Heart left ventricle (tissue), 13 donors: ENCODE measurements around the gene ACVR2B.

Experiments
- POLR2A ChIP-seq, 2 donors: fragments of 450-650 bp; IDR thresholded peaks; one replicate each; pipeline ENCODE4 v1.6.1; 2017; ENCODE audit warnings: antibody characterized with exemption in 2 of 2, mild to moderate bottlenecking in 2 of 2, moderate library complexity in 2 of 2
- TF ChIP-seq, protein P1 (sequence below), 12 donors: fragments of 200-600 bp; sonication (generic) in 4 of 12; IDR thresholded peaks; one replicate each; pipeline versions ENCODE4 v1.5.0 to v1.8.0; 2018 to 2022; ENCODE audit warnings: antibody characterized with exemption in 12 of 12, mild to moderate bottlenecking in 5 of 12
- donor health status: ischemic (EF 13 %, LVEDD 7.1; RV severe dilation, severe dysfunction).
- donor health status: DM: no; HTN: yes; CAD: no.
- donor health status: DM: no; HTN: no; CAD: no.
- donor health status: ischemic (EF 25% LVEDD 6.9; RV normal size, moderate dysfunction).
- donor health status: ischemic (EF 25% LVEDD 5.7; RV mildly dilated, moderate dysfunction).
- donor health status: ischemic (EF 35%, LVEDD 5.7; RV mildly dilated, moderate dysfunction).
- donor health status: nonischemic (EF 11% LVEDD 7.7; RV severe dilation, severe dysfunction).
- donor health status: DM: yes; HTN: yes; CAD: no.
- donor health status: PGD.
- donor health status: ischemic (EF 29% LVEDD 5.4; RV normal size, mild dysfunction).
- donor health status: nonischemic (EF 23%, LVEDD 6.1; RV moderate dilation, normal function).

GRCh38 chr3:38469852-38470251 lies 16.2 kb downstream of the ACVR2B start:
- TF ChIP-seq, protein P1, sequence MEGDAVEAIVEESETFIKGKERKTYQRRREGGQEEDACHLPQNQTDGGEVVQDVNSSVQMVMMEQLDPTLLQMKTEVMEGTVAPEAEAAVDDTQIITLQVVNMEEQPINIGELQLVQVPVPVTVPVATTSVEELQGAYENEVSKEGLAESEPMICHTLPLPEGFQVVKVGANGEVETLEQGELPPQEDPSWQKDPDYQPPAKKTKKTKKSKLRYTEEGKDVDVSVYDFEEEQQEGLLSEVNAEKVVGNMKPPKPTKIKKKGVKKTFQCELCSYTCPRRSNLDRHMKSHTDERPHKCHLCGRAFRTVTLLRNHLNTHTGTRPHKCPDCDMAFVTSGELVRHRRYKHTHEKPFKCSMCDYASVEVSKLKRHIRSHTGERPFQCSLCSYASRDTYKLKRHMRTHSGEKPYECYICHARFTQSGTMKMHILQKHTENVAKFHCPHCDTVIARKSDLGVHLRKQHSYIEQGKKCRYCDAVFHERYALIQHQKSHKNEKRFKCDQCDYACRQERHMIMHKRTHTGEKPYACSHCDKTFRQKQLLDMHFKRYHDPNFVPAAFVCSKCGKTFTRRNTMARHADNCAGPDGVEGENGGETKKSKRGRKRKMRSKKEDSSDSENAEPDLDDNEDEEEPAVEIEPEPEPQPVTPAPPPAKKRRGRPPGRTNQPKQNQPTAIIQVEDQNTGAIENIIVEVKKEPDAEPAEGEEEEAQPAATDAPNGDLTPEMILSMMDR (IDR thresholded peaks at IDR 0.05) = no peak
- TF ChIP-seq POLR2A (IDR thresholded peaks at IDR 0.05) = no peak
